Endothelial cell of umbilical vein (primary cell): Measurements from ENCODE around the gene INHBE. TPM values are rescaled to one million over a fixed set of nuclear protein-coding genes. Genes with fewer than 3 reads are reported as not detected.
A peak's percentile ranks its signal among the peaks of the same experiment; 100 is the strongest.
"Not testable (repeated sequence)": the region's sequence is repeated elsewhere in the genome, so short reads cannot be mapped to it uniquely, and the experiment has no call there.

ENCODE experiments used
- Bru-seq: library from RNA; stranded (reverse); fragments of 400-500 nt; gene quantifications from one replicate; lab custom pipeline; 2021; lab: Mats Ljungman, UMichigan
- BruChase-seq, 2 experiments: library from RNA; stranded (reverse); fragments of 400-500 nt; gene quantifications; one replicate each; lab custom pipeline; 2021; lab: Mats Ljungman, UMichigan
- BruUV-seq: library from RNA; stranded (reverse); fragments of 400-500 nt; replicated peaks from 2 replicates; lab custom pipeline; 2021; lab: Mats Ljungman, UMichigan
- CTCF ChIA-PET: fragments of 300-600, 350-600 bp; sonication (Branson Sonifier 250); formaldehyde crosslinking; loops from one replicate; lab custom pipeline; 2021; ENCODE audit warnings: antibody characterized with exemption, inconsistent platforms; lab: Charles Lee
- POLR2A ChIA-PET: fragments of 300-600, 350-600 bp; sonication (Branson Sonifier 250); formaldehyde crosslinking; loops from one replicate; lab custom pipeline; 2021; ENCODE audit warnings: antibody characterized with exemption, inconsistent platforms; lab: Charles Lee
- DNase-seq: peaks from one replicate; pipeline ENCODE4 v3.0.0-alpha.2; 2011; ENCODE audit warnings: low read depth, low spot score
- FAIRE-seq: peaks from 2 replicates; lab custom pipeline; 2011; peaks lifted over from hg19 to GRCh38; lab: Jason Lieb, UNC
- H2AFZ ChIP-seq: 2 replicates; pipeline ENCODE4 v1.6.0; 2012; ENCODE audit warnings: low read depth, low read length, control low read depth, inconsistent platforms
- H3K27ac ChIP-seq: 2 replicates; pipeline ENCODE4 v1.5.1; 2011; ENCODE audit warnings: low read depth, mild to moderate bottlenecking, control low read depth, low read length, moderate library complexity; ENCODE audit not compliant: insufficient read depth
- H3K27me3 ChIP-seq, 2 experiments: 2 replicates each; pipeline versions ENCODE4 v1.6.0 to v1.6.1; 2011; ENCODE audit warnings: low read length in 2 of 2, mixed read lengths in 1 of 2; ENCODE audit not compliant: control insufficient read depth in 2 of 2, insufficient read depth in 2 of 2
- H3K36me3 ChIP-seq, 2 experiments: 2 replicates in 1 of 2; 3 replicates in 1 of 2; pipeline ENCODE4 v1.5.1; 2011; ENCODE audit warnings: low read length in 2 of 2, mild to moderate bottlenecking in 1 of 2, moderate library complexity in 1 of 2; ENCODE audit not compliant: control insufficient read depth in 2 of 2, insufficient read depth in 2 of 2; ENCODE audit errors: extremely low read depth in 1 of 2
- H3K4me1 ChIP-seq: 3 replicates; pipeline ENCODE4 v1.5.1; 2011; ENCODE audit warnings: mild to moderate bottlenecking, low read length; ENCODE audit not compliant: control insufficient read depth, insufficient read depth; ENCODE audit errors: extremely low read depth
- H3K4me2 ChIP-seq: 2 replicates; pipeline ENCODE4 v1.6.1; 2011; ENCODE audit warnings: low read length, control low read depth, mixed read lengths; ENCODE audit not compliant: insufficient read depth
- H3K4me3 ChIP-seq, 3 experiments: fragments of 200-600 bp in 1 of 3; sonication (generic), shearing (Covaris generic) in 1 of 3; replicated peaks in 1 of 3; 2 replicates each; pipeline ENCODE4 v1.5.1; 2011 to 2016; ENCODE audit warnings: control low read depth in 3 of 3, low read length in 3 of 3, mild to moderate bottlenecking in 2 of 3, inconsistent platforms in 1 of 3, low read depth in 1 of 3, moderate library complexity in 1 of 3; ENCODE audit not compliant: insufficient read depth in 1 of 3
- H3K79me2 ChIP-seq: 2 replicates; pipeline ENCODE4 v1.6.0; 2012; ENCODE audit warnings: low read length, inconsistent platforms; ENCODE audit not compliant: control insufficient read depth, insufficient read depth
- H3K9ac ChIP-seq: replicated peaks from 2 replicates; pipeline ENCODE3; 2011; ENCODE audit warnings: low read length, control low read depth; ENCODE audit not compliant: insufficient read depth; ENCODE audit errors: extremely low read depth
- H3K9me1 ChIP-seq: replicated peaks from 3 replicates; pipeline ENCODE4 v1.6.0; 2011; ENCODE audit warnings: mild to moderate bottlenecking, low read length; ENCODE audit not compliant: control insufficient read depth, insufficient read depth; ENCODE audit errors: extremely low read depth
- H3K9me3 ChIP-seq: replicated peaks from 2 replicates; pipeline ENCODE4 v1.5.1; 2012; ENCODE audit warnings: low read length, inconsistent platforms; ENCODE audit not compliant: control insufficient read depth, insufficient read depth
- H4K20me1 ChIP-seq: replicated peaks from 2 replicates; pipeline ENCODE3; 2011; ENCODE audit warnings: mild to moderate bottlenecking, low read length; ENCODE audit not compliant: control insufficient read depth, insufficient read depth; ENCODE audit errors: extremely low read depth
- GATA2 ChIP-seq: IDR thresholded peaks from 2 replicates; pipeline ENCODE4 v1.7.0; 2011; ENCODE audit warnings: low read depth, mild to moderate bottlenecking, moderate library complexity, mixed read lengths, low read length; ENCODE audit not compliant: insufficient read length, insufficient read depth
- MAX ChIP-seq: IDR thresholded peaks from 2 replicates; pipeline ENCODE4 v1.6.1; 2011; ENCODE audit not compliant: insufficient read depth, insufficient read length
- dilution Hi-C: fragments of 300-500 bp; cut with MboI; formaldehyde crosslinking; loops from one replicate; pipeline ENCODE4 v1.15.0; 2019; ENCODE audit warnings: low sequenced_read_pairs; ENCODE audit not compliant: extremely low pct_ligation_motif_present
- intact Hi-C: fragments of 100-400 bp; cut with micrococcal nuclease; formaldehyde crosslinking; loops from one replicate; pipeline ENCODE4 v1.10.0; 2022
- long read RNA-seq: library from polyadenylated mRNA; stranded (forward); transcript quantifications from one replicate; pipeline ENCODE4 v2.0.0, GENCODE V29; 2021
- polyA minus RNA-seq, 3 experiments: library from RNA; depleted of rRNA, polyadenylated mRNA; stranded (reverse); fragments of >200 nt; gene quantifications; 1 replicate in 1 of 3; 2 replicates in 2 of 3; pipeline ENCODE4 v1.2.3, GENCODE V29; 2011
- polyA plus RNA-seq, 4 experiments: library from polyadenylated mRNA; depleted of rRNA in 3 of 4; stranded (reverse) in 3 of 4; unstranded in 1 of 4; fragments of >200 nt; gene quantifications; 2 replicates each; pipeline versions ENCODE4 v1.2.1 to v1.2.3, GENCODE V29; 2011 to 2012; ENCODE audit warnings: missing spikeins in 1 of 4
- total RNA-seq: library from RNA; stranded (reverse); gene quantifications from 2 replicates; pipeline ENCODE4 v1.2.3, GENCODE V29; 2021

The INHBE gene
- total RNA-seq (not detected in 2 replicates), polyA plus RNA-seq (not detected in 2 replicates), polyA minus RNA-seq (0.15 and 0.63 TPM in 2 replicates), Bru-seq, nascent RNA (not detected), BruChase-seq, experiment 1, labeled RNA remaining after a 6-hour chase (not detected), BruChase-seq, experiment 2, labeled RNA remaining after a 2-hour chase (not detected)
- polyA plus RNA-seq (2011; cell fraction: cytosol; rRNA removed) = not detected in 2 replicates
- polyA plus RNA-seq (2011; cell fraction: nucleus; rRNA removed) = not detected in 2 replicates
- polyA plus RNA-seq (2012) = not detected in 2 replicates
- polyA minus RNA-seq (2011; cell fraction: cytosol; rRNA and poly(A)+ RNA removed) = 2.9 TPM
- polyA minus RNA-seq (2011; cell fraction: nucleus; rRNA and poly(A)+ RNA removed) = not detected in 2 replicates
- long read RNA-seq = 0 reads

GRCh38 chr12:57454566-57455373 is at the start of gene INHBE:
Gene INHBE, plus strand, starts transcription at chr12:57455307. Its CDS starts 230 bp downstream, at chr12:57455537.
- dilution Hi-C loops = no loop called here
- CTCF ChIA-PET = interaction anchor here (0.7 to 7.9 kb wide), 13 partner anchors 10 to 212 kb away, joined by 3 to 394 read pairs (median 4); no protein-coding TSS in a partner anchor

GRCh38 chr12:57410534-57410933 is 44.6 kb upstream of the INHBE start:
- POLR2A ChIA-PET = no interaction called here
- H2AFZ ChIP-seq = no peak overlapping the region
- H3K36me3 ChIP-seq = no peaks in the 10 kb centered on the region
- no peaks in the 10 kb centered on the region for H4K20me1 ChIP-seq
- H3K4me3 ChIP-seq = no peak overlapping the region
- no peaks in the 10 kb centered on the region for H3K27me3 ChIP-seq
- peaks cover 4% of the 10 kb centered on the region for H3K79me2 ChIP-seq
- CTCF ChIA-PET = interaction anchor here (0.5 to 2.5 kb wide), 4 partner anchors 9 to 94 kb away, joined by 3 to 9 read pairs (median 4); no protein-coding TSS in a partner anchor
- H3K9ac ChIP-seq = no peak overlapping the region
- no peaks in the 10 kb centered on the region for H3K9me1 ChIP-seq
- no peak overlapping the region for H3K4me2 ChIP-seq
- no peak overlapping the region for H3K27ac ChIP-seq
- intact Hi-C loops = no loop called here
- no peak for FAIRE-seq
- dilution Hi-C loops = no loop called here
- DNase-seq = no peak
- H3K9me3 ChIP-seq = no peaks in the 10 kb centered on the region
- no peak for TF ChIP-seq MAX
- no peaks in the 10 kb centered on the region for H3K4me1 ChIP-seq
- BruUV-seq = no TSS peak

More at GRCh38 chr12:57454566-57455373, at the start of gene INHBE:
- H3K27ac ChIP-seq = no peak within 1 kb of the TSS
- peak within 1 kb of the TSS; percentile 9 for H2AFZ ChIP-seq
- FAIRE-seq (no peak), DNase-seq (no peak)
- H3K9ac ChIP-seq = no peak within 1 kb of the TSS
- peaks cover 11% of the 10 kb centered on the region for H3K4me1 ChIP-seq
- H3K9me3 ChIP-seq = no peaks in the 10 kb centered on the region
- no peak within 1 kb of the TSS for H3K4me3 ChIP-seq
- H3K4me2 ChIP-seq = no peak within 1 kb of the TSS
- H3K79me2 ChIP-seq = no peaks in the 10 kb centered on the region
- H3K9me1 ChIP-seq = no peaks in the 10 kb centered on the region
- no peaks in the 10 kb centered on the region for H3K36me3 ChIP-seq
- POLR2A ChIA-PET = no interaction called here
- no peak for TF ChIP-seq GATA2
- BruUV-seq = no TSS peak
- no peaks in the 10 kb centered on the region for H3K27me3 ChIP-seq
- no peaks in the 10 kb centered on the region for H4K20me1 ChIP-seq
- intact Hi-C loops = no loop called here

GRCh38 chr12:57414160-57414559 is 40.9 kb upstream of the INHBE start:
- dilution Hi-C loops, CTCF ChIA-PET, H3K79me2 ChIP-seq, H3K4me3 ChIP-seq, H4K20me1 ChIP-seq, H2AFZ ChIP-seq, H3K27me3 ChIP-seq, BruUV-seq, H3K9ac ChIP-seq, H3K9me1 ChIP-seq, H3K36me3 ChIP-seq, intact Hi-C loops, FAIRE-seq, H3K9me3 ChIP-seq, H3K4me2 ChIP-seq, DNase-seq, H3K27ac ChIP-seq, H3K4me1 ChIP-seq: not testable (repeated sequence)
- POLR2A ChIA-PET = interaction anchor here (0.7 kb wide), 1 partner anchor 16 kb away, joined by 4 read pairs; no protein-coding TSS in a partner anchor
